HepG2 (cell line): ENCODE results near the gene NCKIPSD. TPM values are rescaled to one million over a fixed set of nuclear protein-coding genes. Genes with fewer than 3 reads are reported as not detected.

Experiments used
- ATAC-seq: fragments of 200-7000 bp; cut with Tn5 transposase; 3 replicates; pipeline ENCODE4 v1.9.1; 2020; ENCODE audit warnings: mild to moderate bottlenecking, moderate library complexity
- BruUV-seq: library from RNA; stranded (reverse); fragments of 400-500 nt; replicated peaks from 2 replicates; lab custom pipeline; 2021; lab: Mats Ljungman, UMichigan
- CTCF ChIA-PET: fragments of 300-600 bp; formaldehyde crosslinking; extraction: SDS; loops from one replicate; lab custom pipeline; 2021; ENCODE audit warnings: low total read pairs, inconsistent platforms, low intra/inter-chr PET ratio; lab: Yijun Ruan, JAX
- POLR2A ChIA-PET: fragments of 350-600 bp; sonication (Branson Sonifier 250); formaldehyde crosslinking; loops from one replicate; lab custom pipeline; 2020; ENCODE audit warnings: antibody characterized with exemption, inconsistent platforms; lab: Yijun Ruan, JAX
- DNase-seq: peaks from one replicate; pipeline ENCODE4 v3.0.0-alpha.2; 2015; ENCODE audit warnings: low spot score
- FAIRE-seq: peaks from 3 replicates; lab custom pipeline; 2011; peaks lifted over from hg19 to GRCh38; lab: Jason Lieb, UNC
- H2AFZ ChIP-seq: one replicate; pipeline ENCODE4 v1.6.1; 2011; ENCODE audit warnings: low read length, inconsistent platforms
- H3K27ac ChIP-seq: fragments of 300-600 bp; 3 replicates; pipeline ENCODE4 v1.8.0; 2011; ENCODE audit warnings: mixed run types, mild to moderate bottlenecking, mixed read lengths, low read length, inconsistent platforms; ENCODE audit not compliant: insufficient read depth; ENCODE audit errors: extremely low read length
- H3K27me3 ChIP-seq, 2 experiments: fragments of 200-600 bp in 1 of 2; 2 replicates in 1 of 2; 3 replicates in 1 of 2; pipeline versions ENCODE4 v1.6.0 to v1.8.0; 2011; ENCODE audit warnings: low read length in 2 of 2, mild to moderate bottlenecking in 2 of 2, moderate library complexity in 2 of 2, inconsistent platforms in 1 of 2; ENCODE audit not compliant: insufficient read depth in 2 of 2, control insufficient read depth in 1 of 2
- H3K36me3 ChIP-seq, 2 experiments: fragments of 200-600 bp in 1 of 2; replicated peaks in 1 of 2; 2 replicates in 1 of 2; 3 replicates in 1 of 2; pipeline versions ENCODE4 v1.5.1 to v1.8.0; 2011; ENCODE audit warnings: low read length in 2 of 2, inconsistent platforms in 1 of 2; ENCODE audit not compliant: insufficient read depth in 2 of 2, control insufficient read depth in 1 of 2
- H3K4me1 ChIP-seq: 2 replicates; pipeline ENCODE4 v1.5.1; 2012; ENCODE audit warnings: low read length, inconsistent platforms; ENCODE audit not compliant: insufficient read depth
- H3K4me2 ChIP-seq: 2 replicates; pipeline ENCODE4 v1.6.0; 2011; ENCODE audit warnings: low read depth, low read length, inconsistent platforms
- H3K4me3 ChIP-seq, 3 experiments: fragments of 200-600 bp in 1 of 3; sonication (generic), shearing (Covaris generic) in 1 of 3; replicated peaks in 1 of 3; 2 replicates each; pipeline ENCODE4 v1.5.1; 2011 to 2016; ENCODE audit warnings: low read length in 3 of 3, inconsistent platforms in 2 of 3, low read depth in 2 of 3, mild to moderate bottlenecking in 2 of 3, control low read depth in 1 of 3, mixed read lengths in 1 of 3; ENCODE audit not compliant: insufficient read depth in 1 of 3
- H3K79me2 ChIP-seq: one replicate; pipeline ENCODE4 v1.6.1; 2011; ENCODE audit warnings: low read length, inconsistent platforms; ENCODE audit not compliant: insufficient read depth
- H3K9ac ChIP-seq: 2 replicates; pipeline ENCODE4 v1.6.0; 2011; ENCODE audit warnings: mild to moderate bottlenecking, low read depth, low read length, inconsistent platforms; ENCODE audit not compliant: insufficient read depth
- H3K9me3 ChIP-seq: 2 replicates; pipeline ENCODE4 v1.5.1; 2012; ENCODE audit warnings: mild to moderate bottlenecking, low read length
- H4K20me1 ChIP-seq: 2 replicates; pipeline ENCODE4 v1.6.0; 2011; ENCODE audit warnings: inconsistent platforms, mild to moderate bottlenecking, low read length, moderate library complexity; ENCODE audit not compliant: insufficient read depth
- BCLAF1 ChIP-seq: fragments of 450-650 bp; IDR thresholded peaks from 2 replicates; pipeline ENCODE4 v1.6.1; 2017; ENCODE audit warnings: mild to moderate bottlenecking
- NR2F2 ChIP-seq: IDR thresholded peaks from 2 replicates; pipeline ENCODE4 v1.6.1; 2012; ENCODE audit warnings: low read depth, inconsistent platforms, borderline replicate concordance
- POLR2G ChIP-seq: fragments of 200-400 bp; formaldehyde crosslinking; IDR thresholded peaks from 2 replicates; pipeline ENCODE4 v1.6.1; 2018; ENCODE audit warnings: mild to moderate bottlenecking, low read depth, low read length, moderate library complexity
- SMARCC2 ChIP-seq: fragments of 450-650 bp; IDR thresholded peaks from 2 replicates; pipeline ENCODE4 v1.6.1; 2017; ENCODE audit warnings: antibody characterized with exemption, mild to moderate bottlenecking
- TBL1XR1 ChIP-seq: fragments of 150-350 bp; IDR thresholded peaks from 2 replicates; pipeline ENCODE4 v1.6.1; 2014; ENCODE audit warnings: borderline replicate concordance, low read length; ENCODE audit not compliant: partially characterized antibody
- TCF7 ChIP-seq: sonication (generic); IDR thresholded peaks from 2 replicates; pipeline ENCODE4 v1.6.1; 2016; ENCODE audit warnings: antibody characterized with exemption, low read depth
- TCF7L2 ChIP-seq: IDR thresholded peaks from 2 replicates; pipeline ENCODE4 v1.6.1; 2011; ENCODE audit warnings: mild to moderate bottlenecking, low read depth, low read length, moderate library complexity
- TSC22D2 ChIP-seq: sonication (generic); formaldehyde crosslinking; IDR thresholded peaks from 2 replicates; pipeline ENCODE4 v1.5.1; 2020; ENCODE audit warnings: missing genetic modification reagents, mild to moderate bottlenecking, borderline replicate concordance
- ZNF20 ChIP-seq: sonication (generic); formaldehyde crosslinking; IDR thresholded peaks from 2 replicates; pipeline ENCODE4 v1.4.0; 2020; ENCODE audit warnings: mild to moderate bottlenecking, moderate library complexity, missing genetic modification reagents
- ZNF263 ChIP-seq: sonication (generic); formaldehyde crosslinking; IDR thresholded peaks from 2 replicates; pipeline ENCODE4 v1.4.0; 2020; ENCODE audit warnings: missing genetic modification reagents
- ZNF614 ChIP-seq: IDR thresholded peaks from 2 replicates; pipeline ENCODE4 v1.6.1; 2018; ENCODE audit warnings: missing biosample characterization, missing genetic modification reagents, inconsistent platforms, borderline replicate concordance
- WGBS: methylation state at CpG from one replicate; pipeline ENCODE4 v1.1.6; 2017; ENCODE audit warnings: low lambda C conversion rate; 5-methylcytosine and 5-hydroxymethylcytosine counted together
- in situ Hi-C: cut with HindIII; loops from 2 replicates; pipeline ENCODE4 v1.10.0; 2017; ENCODE audit warnings: low pct_unique_long_range_greater_than_20kb; ENCODE audit not compliant: extremely low pct_ligation_motif_present
- intact Hi-C: fragments of 100-400 bp; cut with micrococcal nuclease; formaldehyde crosslinking; loops from one replicate; pipeline ENCODE4 v1.10.0; 2022; ENCODE audit not compliant: unreplicated experiment
- polyA plus RNA-seq, 8 experiments: library from polyadenylated mRNA; depleted of rRNA in 3 of 8; stranded (reverse) in 7 of 8; unstranded in 1 of 8; fragments of >200 nt; fragmentation: Illumina TruSeq in 4 of 8; extraction: Trizol in 4 of 8; gene quantifications; 2 replicates each; pipeline versions ENCODE4 v1.2.1 to v1.2.3, GENCODE V29; 2011 to 2016; ENCODE audit warnings: low read depth in 4 of 8, missing spikeins in 1 of 8, mixed read lengths in 1 of 8; ENCODE audit not compliant: insufficient read depth in 1 of 8
- total RNA-seq, 5 experiments: library from RNA; depleted of rRNA; stranded (reverse); fragments of >200 nt; fragmentation: Illumina TruSeq; extraction: Trizol; gene quantifications; 2 replicates each; pipeline ENCODE4 v1.2.3, GENCODE V29; 2016; ENCODE audit warnings: low read depth in 1 of 5
- TF ChIP-seq, protein P1 (sequence below): IDR thresholded peaks from 2 replicates; pipeline ENCODE4 v1.6.1; 2016; ENCODE audit warnings: low read depth, missing genetic modification reagents, missing compliant biosample characterization
- TF ChIP-seq, protein P2 (sequence below): sonication (generic); formaldehyde crosslinking; IDR thresholded peaks from 2 replicates; pipeline ENCODE4 v1.4.0; 2020; ENCODE audit warnings: missing genetic modification reagents, mild to moderate bottlenecking, borderline replicate concordance

The NCKIPSD gene
- total and polyA plus RNA-seq, 2 of the 13 experiments (the other 11 are each of a cell fraction or from before 2014, with no cell fraction given): 13.5 to 35.2 TPM

GRCh38 chr3:48686538-48687219 lies 964 bp upstream of the NCKIPSD start:
- no peak overlapping the region for H3K9ac ChIP-seq
- no peaks in the 10 kb centered on the region; a peak in 2 of 5 replicates for H3K27me3 ChIP-seq
- no TSS peak for BruUV-seq
- ATAC-seq (peak; percentile 3; the same call in 2 of the 3 replicates), FAIRE-seq (no peak), DNase-seq (no peak)
- intact Hi-C loops (no loop called here), in situ Hi-C loops (no loop called here)
- CTCF ChIA-PET: interaction anchor here (1.1 kb wide), 1 partner anchor 23 kb away, joined by 4 read pairs; no protein-coding TSS in a partner anchor
- H3K4me2 ChIP-seq: peak overlapping the region; percentile 92
- peak overlapping the region; percentile 82 to 97 (median 88); a peak in 4 of 6 replicates for H3K4me3 ChIP-seq
- 0 out of 2 replicates have a peak, but pooled peaks cover 4% of the 10 kb centered on the region for H4K20me1 ChIP-seq
- WGBS: 89% methylated on average over 10 of the region's 10 CpGs
- POLR2A ChIA-PET: interaction anchor here (0.7 to 1.7 kb wide), 3 partner anchors 23 to 54 kb away, joined by 3 to 8 read pairs (median 4); partner anchors contain the start of gene CELSR3
- H2AFZ ChIP-seq: no peak overlapping the region
- H3K27ac ChIP-seq: no peak overlapping the region
- peaks cover 26% of the 10 kb centered on the region for H3K4me1 ChIP-seq
- H3K79me2 ChIP-seq: peaks cover 25% of the 10 kb centered on the region
- H3K36me3 ChIP-seq: peaks cover 22 to 57% of the 10 kb centered on the region in 2 experiments
- H3K9me3 ChIP-seq: no peaks in the 10 kb centered on the region
- TF ChIP-seq BCLAF1 (no peak), TSC22D2 (no peak), TCF7 (no peak), SMARCC2 (no peak), TBL1XR1 (no peak), ZNF263 (no peak), ZNF20 (CRISPR knock-in tag) (no peak), ZNF614 (CRISPR knock-in tag) (no peak), TCF7L2 (no peak), POLR2G (peak; percentile 29; the same call in 1 of the 2 replicates), NR2F2 (no peak)
- TF ChIP-seq, protein P1, sequence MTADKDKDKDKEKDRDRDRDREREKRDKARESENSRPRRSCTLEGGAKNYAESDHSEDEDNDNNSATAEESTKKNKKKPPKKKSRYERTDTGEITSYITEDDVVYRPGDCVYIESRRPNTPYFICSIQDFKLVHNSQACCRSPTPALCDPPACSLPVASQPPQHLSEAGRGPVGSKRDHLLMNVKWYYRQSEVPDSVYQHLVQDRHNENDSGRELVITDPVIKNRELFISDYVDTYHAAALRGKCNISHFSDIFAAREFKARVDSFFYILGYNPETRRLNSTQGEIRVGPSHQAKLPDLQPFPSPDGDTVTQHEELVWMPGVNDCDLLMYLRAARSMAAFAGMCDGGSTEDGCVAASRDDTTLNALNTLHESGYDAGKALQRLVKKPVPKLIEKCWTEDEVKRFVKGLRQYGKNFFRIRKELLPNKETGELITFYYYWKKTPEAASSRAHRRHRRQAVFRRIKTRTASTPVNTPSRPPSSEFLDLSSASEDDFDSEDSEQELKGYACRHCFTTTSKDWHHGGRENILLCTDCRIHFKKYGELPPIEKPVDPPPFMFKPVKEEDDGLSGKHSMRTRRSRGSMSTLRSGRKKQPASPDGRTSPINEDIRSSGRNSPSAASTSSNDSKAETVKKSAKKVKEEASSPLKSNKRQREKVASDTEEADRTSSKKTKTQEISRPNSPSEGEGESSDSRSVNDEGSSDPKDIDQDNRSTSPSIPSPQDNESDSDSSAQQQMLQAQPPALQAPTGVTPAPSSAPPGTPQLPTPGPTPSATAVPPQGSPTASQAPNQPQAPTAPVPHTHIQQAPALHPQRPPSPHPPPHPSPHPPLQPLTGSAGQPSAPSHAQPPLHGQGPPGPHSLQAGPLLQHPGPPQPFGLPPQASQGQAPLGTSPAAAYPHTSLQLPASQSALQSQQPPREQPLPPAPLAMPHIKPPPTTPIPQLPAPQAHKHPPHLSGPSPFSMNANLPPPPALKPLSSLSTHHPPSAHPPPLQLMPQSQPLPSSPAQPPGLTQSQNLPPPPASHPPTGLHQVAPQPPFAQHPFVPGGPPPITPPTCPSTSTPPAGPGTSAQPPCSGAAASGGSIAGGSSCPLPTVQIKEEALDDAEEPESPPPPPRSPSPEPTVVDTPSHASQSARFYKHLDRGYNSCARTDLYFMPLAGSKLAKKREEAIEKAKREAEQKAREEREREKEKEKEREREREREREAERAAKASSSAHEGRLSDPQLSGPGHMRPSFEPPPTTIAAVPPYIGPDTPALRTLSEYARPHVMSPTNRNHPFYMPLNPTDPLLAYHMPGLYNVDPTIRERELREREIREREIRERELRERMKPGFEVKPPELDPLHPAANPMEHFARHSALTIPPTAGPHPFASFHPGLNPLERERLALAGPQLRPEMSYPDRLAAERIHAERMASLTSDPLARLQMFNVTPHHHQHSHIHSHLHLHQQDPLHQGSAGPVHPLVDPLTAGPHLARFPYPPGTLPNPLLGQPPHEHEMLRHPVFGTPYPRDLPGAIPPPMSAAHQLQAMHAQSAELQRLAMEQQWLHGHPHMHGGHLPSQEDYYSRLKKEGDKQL (CRISPR knock-in tag): no peak
- TF ChIP-seq, protein P2, sequence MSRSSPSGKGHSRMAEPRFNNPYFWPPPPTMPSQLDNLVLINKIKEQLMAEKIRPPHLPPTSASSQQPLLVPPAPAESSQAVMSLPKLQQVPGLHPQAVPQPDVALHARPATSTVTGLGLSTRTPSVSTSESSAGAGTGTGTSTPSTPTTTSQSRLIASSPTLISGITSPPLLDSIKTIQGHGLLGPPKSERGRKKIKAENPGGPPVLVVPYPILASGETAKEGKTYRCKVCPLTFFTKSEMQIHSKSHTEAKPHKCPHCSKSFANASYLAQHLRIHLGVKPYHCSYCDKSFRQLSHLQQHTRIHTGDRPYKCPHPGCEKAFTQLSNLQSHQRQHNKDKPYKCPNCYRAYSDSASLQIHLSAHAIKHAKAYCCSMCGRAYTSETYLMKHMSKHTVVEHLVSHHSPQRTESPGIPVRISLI (CRISPR knock-in tag): 0 out of 2 replicates have a peak, but pooled peaks have one; percentile 21
